NCI-H2107 treated with DMSO at 0.1 percent for 48 hours (cell line): ENCODE measurements around the gene PAQR8.
"Not testable (repeated sequence)": the region's sequence is repeated elsewhere in the genome, so short reads cannot be mapped to it uniquely, and the experiment has no call there.

Source experiments
- DNase-seq: peaks from one replicate; lab custom pipeline; 2025; ENCODE audit not compliant: unreplicated experiment; lab: John Stamatoyannopoulos, UW

PAQR8 gene

DNA sequence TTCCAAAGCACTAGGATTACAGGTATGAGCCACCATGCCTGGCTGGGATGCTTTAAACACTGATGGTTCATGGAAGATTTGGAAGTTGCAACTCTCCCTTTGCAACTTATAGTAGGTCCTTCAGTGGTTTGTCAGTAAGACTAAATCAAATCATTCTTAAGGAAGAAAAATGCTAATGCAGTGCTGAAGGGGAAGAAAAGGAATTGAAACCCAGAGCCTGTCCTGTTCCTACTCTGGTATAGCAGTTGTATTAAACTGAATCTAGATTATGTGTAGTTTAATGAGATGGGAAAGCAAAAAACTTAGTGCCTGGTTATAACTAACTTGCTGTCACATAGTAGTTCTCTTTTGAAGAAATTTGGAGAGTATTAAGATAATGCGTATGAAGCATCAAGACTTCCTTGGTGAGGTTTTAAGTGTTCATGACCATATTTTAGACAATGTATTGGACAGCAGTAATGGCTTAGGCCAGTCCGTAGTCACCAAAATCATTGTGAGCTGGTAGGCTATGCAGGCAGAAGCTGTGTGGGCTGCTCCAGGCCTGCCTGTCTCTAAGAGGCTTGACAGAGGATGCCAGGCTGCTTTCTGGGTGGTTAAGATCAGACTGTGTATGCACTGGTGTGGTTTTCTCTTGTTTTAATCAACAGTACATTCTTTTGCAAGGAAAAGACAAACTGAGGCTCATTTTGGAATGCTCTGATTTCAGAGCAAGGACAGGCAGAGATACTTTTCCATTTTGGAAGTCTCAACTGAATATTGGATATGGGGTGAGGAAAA, 14.0 kb downstream of the PAQR8 start:
- no peak for DNase-seq

DNA sequence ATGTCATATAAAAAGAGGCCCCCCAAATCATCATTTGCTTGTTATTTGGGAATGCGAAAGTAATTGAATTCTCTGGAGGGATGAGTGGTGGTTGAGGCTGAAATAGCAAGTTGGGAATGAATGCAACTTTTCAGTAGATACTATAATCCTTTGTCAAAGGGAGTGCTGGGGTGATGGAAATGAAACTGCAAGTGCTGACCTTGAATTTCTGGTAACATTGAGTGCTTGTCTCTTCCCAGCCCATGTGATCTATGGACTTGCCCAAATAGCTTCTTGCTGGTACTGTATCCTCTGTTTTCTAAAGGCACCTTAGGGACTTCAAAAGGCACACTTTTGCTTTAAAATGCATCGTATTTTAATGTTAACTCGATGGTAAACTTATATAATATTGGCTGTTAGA, 14.8 kb downstream of the PAQR8 start:
- no peak for DNase-seq

DNA sequence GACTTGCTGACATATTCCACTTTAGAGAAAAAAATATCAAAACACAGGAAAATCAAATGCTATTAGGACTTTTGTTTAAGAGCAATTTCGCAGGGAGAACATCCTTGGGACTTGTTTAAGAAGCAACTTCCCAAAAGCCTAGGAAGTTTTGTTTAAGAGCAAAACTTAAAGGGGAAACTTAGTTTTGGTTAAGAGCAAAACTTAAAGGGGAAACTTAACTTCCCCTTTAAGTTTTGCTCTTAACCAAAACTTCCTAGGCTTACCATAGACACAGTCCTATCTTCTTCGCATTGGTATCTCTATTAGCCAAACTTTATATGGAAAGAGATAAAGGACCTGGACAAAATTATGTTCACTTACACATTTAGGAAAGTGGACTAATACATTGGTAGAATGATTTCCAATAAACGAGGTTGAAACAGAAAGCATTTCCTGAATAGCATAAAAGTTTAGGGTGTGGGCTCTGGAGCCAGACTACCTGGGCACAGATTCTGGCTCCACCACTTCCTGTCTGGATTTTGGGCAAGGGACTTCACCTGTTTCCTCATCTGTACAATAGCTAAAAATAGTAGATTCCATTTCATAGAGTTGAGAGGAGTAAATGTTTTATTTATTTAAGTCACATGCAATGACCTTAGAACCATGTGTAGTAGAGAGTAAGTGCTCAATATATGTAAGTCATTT, 15.7 kb downstream of the PAQR8 start:
- DNase-seq = no peak

- no peak for DNase-seq
These were observed 19.3 kb downstream of the PAQR8 start for GRCh38 chr6:52381249-52381648.

DNA sequence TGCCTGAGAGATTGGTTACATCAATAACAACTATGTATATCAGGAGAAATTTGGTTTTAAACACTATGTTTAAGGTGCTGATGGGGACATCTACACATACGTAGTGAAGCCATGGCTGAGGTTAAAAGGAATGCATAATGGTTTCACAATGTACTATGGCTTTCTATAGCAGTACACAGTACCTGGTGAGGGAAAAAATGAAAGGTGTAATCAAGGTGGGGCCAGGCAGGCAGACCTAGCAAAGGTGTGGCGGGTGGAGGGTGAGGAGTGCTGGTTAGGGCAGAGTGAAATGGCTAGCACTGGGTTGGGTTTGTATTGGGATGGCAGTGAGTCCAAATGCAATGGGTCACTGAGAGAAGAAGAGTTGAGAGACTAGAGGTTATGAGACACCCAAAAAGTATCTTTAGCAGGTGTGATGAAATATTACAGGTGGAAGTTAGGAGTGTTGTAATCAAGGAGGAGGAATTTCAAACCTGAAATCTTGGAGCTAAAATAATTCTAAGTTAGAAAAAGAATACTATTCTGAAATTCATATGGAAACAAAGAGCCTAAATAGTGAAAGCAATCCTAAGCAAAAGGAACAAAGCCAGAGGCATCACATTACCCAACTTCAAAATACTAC, 22.3 kb downstream of the PAQR8 start:
- no peak for DNase-seq

DNA sequence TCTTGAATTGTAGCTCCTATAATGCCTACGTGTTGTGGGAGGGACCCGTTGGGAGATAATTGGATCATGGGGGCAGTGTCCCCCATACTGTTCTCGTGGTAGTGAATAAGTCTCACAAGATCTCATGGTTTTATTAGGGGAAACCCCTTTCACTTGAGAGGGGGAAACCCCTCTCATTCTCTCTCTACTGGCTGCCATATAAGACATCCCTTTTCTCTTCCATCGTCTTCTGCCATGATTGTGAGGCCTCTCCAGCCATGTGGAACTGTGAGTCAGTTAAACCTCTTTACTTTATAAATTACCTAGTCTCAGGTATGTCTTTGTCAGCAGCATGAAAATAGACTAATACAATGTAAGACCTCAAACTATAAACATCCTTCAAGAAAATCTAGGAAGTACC, 23.1 kb downstream of the PAQR8 start:
- DNase-seq = no peak

DNA sequence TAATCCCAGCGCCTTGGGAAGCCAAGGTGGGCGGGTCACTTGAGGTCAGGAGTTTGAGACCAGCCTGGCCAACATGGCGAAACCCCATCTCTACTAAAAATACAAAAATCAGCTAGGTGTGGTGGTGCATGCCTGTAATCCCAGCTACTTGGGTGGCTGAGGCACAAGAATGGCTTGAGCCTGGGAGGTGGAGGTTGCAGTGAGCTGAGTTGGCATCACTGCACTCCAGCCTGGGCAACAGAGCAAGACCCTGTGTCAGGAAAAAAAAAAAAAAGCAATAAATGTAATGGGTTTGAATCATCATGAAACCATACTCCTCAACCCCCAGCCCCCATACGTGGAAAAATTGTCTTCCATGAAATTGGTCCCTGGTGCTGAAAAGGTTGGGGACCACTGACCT, 26.2 kb downstream of the PAQR8 start:
- not testable (repeated sequence) for DNase-seq

DNA sequence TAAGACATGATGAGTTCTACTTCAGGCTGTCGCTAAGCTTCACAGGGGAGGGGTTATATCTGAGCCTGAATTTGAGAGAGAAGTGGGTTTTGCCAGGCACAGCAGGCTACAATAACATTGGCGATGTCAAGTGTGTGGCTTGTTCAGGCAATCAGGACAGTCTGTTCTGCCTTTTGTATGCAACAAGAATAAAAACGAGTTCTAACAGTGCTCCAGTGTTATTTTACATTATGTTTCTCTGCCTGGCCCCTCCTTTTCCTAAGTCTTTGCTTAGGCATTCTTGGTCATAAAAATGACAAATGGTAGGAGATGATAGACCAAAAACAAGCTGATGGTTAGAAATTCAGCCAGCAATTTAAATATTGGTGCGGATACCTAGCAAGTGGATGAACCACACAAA, 26.8 kb downstream of the PAQR8 start:
- no peak for DNase-seq

DNA sequence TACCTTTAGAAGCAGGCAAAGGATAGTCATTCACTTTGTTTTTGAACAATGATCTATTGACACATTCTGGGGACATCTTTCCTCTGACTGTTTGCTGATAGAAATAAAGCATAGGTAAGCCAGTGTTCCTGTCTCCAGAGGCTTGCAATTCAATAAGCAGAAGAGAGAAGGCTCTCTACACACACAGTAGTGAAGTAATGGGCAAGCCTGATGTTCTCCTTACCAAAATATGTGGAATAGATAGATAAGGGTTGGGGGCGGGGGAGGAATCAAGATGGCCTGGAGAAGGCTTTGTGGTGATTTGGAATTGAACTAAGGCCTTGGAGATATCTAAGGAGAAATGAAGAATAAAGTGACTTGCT, 27.3 kb downstream of the PAQR8 start:
- no peak for DNase-seq

- DNase-seq = no peak
These were observed 27.8 kb downstream of the PAQR8 start for GRCh38 chr6:52389626-52390360.

- no peak for DNase-seq
These were observed 28.4 kb downstream of the PAQR8 start for GRCh38 chr6:52390361-52390727.

GRCh38 chr6:52391599-52391998, 29.6 kb downstream of the PAQR8 start:
- no peak for DNase-seq

DNA sequence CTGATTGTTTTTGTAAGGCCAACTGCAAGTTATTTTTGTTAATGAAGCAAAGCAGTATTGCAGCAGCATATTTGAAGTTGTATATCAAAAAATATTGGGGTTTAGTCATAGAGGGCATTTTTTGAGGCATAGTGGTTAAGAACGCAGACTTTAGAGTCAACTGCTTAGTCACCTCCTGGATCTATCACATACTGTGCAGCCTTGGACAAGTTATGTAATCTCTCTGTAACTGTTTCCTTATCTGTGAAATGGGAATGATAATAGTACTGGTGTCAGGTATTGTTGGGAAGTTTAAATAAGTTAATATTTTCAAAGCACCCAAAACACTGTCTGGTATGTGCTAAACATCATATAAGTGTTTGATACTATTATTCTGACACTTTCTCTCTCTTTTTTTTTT, 31.0 kb downstream of the PAQR8 start:
- no peak for DNase-seq

DNA sequence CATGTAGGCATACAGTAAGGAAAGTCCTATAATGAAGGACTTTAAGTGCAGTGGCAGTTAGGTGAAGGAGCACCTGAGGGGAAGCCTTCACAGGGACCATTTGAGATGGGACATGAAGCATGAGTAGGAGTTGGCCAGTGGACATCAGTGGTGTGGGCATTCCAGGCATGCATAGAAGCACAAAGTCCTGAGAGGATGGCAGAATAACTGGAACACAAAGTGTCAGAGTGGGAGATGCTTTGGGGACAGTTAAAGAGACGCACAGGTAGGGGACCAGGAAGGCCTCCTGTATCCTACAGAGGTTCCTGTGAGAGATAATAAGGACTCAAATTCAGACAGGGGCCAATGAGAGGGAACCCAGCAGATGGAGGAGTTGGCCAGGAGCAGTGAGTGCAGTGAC, 31.8 kb downstream of the PAQR8 start:
- no peak for DNase-seq

DNA sequence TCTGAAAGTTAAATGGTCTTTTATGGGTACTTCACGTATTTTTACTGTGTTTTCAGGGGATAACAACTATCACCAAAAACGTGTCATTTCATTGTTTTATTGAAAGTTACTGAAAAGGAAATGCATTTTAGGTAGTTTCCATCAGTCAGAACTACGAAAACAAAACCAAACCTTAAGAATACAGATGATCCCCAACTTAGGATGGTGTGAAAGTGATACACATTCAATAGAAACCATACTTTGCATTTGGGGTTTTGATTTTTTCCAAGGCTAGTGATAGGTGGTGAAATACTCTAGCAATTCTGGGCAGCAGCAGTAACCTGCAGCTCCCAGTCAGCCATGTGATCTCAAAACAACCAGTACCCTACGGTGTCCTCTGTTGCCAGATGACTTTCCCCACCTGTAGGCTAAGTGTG, 32.3 kb downstream of the PAQR8 start:
- no peak for DNase-seq

DNA sequence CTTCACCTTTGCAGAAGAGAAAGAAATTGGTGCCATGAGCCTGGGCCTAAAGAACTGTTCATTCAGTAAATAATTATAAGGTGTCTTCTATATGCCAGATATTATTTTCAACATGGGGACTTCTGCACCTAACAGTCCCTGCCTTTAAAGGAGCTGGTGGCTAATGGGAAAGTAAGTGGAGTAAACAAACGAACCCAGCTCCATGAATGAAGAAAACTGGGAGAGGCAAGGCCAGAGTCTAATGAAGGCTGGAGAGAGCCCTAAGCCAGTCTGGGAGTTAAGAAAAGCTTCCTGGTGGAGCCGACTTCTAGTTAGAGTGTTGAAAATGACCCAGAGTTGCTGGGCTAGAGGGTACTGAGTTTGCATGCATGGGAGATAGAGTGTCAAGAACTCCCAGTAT, 34.0 kb downstream of the PAQR8 start:
- no peak for DNase-seq

- peak; percentile 13 for DNase-seq
These were observed 37.8 kb downstream of the PAQR8 start for GRCh38 chr6:52399511-52400312.

GRCh38 chr6:52400313-52401041, 38.5 kb downstream of the PAQR8 start:
- DNase-seq = no peak

- DNase-seq = no peak
These were observed 41.1 kb downstream of the PAQR8 start for GRCh38 chr6:52403086-52403485.

DNA sequence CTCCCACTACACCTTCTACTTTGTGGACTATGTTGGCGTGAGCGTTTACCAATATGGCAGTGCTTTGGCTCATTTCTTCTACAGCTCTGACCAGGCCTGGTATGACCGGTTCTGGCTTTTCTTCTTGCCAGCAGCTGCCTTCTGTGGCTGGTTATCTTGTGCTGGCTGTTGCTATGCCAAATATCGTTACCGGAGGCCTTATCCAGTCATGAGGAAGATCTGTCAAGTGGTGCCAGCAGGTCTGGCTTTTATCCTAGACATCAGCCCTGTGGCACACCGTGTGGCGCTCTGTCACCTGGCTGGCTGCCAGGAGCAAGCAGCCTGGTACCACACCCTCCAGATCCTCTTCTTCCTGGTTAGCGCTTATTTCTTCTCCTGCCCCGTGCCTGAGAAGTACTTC, 41.7 kb downstream of the PAQR8 start:
- DNase-seq = no peak
